Measurements from ENCODE around the gene EVPL.
"Not testable (repeated sequence)": the region's sequence is repeated elsewhere in the genome, so short reads cannot be mapped to it uniquely, and the experiment has no call there.

DNA sequence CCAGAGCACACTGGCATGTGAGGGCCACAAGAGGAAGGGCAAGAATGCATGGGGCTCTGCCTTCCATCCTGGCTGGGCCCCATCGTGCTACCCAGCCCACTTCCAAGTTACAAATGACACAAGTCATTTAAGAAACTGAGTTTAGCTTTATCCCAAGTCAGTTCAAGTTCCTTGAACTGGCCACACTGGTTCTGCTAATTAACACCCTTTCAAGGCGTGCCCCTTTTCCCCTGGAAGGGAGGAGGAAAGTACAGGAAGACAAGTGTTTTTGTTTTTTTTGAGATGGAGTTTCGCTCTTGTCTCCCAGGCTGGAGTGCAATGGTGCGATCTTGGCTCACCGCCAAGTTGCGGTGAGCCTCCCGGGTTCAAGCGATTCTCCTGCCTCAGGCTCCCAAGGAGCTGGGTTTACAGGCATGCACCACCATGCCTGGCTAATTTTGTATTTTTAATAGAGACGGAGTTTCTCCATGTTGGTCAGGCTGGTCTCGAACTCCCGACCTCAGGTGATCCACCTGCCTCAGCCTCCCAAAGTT is 17.4 kb upstream of the EVPL start:
- not testable (repeated sequence) for TF ChIP-seq CTCF (IDR thresholded peaks at IDR 0.05 in 4 of 5, conservative IDR thresholded peaks at IDR 0.05 in 1 of 5); POLR2A (IDR thresholded peaks at IDR 0.05)
